GM21737 (cell line): ENCODE results near the gene TASL.
A peak's percentile ranks its signal among the peaks of the same experiment; 100 is the strongest.
"Not testable (repeated sequence)": the region's sequence is repeated elsewhere in the genome, so short reads cannot be mapped to it uniquely, and the experiment has no call there.

Experiments
- ATAC-seq: cut with Tn5 transposase; IDR thresholded peaks from one replicate; pipeline ENCODE4 v1.9.1; 2021; ENCODE audit warnings: mild to moderate bottlenecking, moderate library complexity; ENCODE audit not compliant: unreplicated experiment

The TASL gene

DNA sequence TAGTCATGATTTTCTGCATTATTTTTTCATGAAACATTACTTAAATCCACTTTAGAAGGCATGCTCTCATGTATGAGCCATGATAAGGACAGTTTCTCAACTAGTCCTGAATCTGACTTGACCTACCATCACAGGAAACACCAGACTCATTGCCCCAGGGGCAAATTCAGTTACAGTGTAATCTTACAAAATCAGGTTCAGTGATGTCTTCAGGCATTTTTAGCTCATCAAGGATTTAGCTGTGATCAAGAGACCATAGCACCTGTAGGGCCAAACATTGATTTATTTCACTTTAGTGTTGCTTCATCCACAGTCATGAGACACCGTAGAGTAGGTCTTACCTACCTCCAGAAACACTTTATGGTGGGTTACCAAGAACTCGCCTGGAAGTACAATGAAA lies 3.1 kb upstream of the TASL start:
- no peak for ATAC-seq

DNA sequence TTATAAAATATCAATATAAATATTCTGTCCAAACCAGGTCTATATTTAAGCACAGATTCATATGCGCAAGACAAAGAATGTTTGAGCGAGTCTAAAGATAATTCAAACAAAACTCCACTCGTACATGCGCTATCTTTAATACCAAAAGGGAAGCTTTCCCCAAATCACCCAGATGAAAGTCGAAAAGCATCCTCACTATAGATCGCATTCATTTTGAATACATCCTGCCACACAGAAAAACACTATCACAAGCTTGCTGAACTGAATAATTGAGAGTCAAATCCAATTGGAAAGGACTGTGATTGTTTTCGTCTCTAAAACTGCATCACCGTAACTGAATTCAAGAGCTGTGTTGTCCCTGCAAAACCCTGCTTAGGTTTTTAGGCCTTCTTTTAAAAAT lies 685 bp downstream of the TASL start:
- ATAC-seq, result no peak

DNA sequence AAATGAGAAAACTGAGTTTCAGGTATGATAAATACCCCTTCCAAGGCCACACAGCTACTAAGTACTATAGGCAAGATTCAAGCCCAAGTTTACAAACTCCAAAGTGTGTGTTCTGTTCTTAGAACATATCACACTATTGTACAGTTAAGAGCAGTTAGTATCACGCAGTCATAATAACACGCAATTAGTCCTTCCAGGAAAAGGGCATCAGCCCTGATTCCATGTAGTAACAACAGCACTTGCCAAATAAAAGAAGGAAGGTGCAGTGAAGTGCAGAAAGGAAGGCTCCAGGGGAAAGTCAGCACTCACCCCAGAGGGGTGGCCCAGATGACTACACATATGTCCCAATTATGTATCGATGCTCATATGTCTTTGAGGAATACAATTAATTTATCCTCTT lies 4.4 kb downstream of the TASL start:
- no peak for ATAC-seq

DNA sequence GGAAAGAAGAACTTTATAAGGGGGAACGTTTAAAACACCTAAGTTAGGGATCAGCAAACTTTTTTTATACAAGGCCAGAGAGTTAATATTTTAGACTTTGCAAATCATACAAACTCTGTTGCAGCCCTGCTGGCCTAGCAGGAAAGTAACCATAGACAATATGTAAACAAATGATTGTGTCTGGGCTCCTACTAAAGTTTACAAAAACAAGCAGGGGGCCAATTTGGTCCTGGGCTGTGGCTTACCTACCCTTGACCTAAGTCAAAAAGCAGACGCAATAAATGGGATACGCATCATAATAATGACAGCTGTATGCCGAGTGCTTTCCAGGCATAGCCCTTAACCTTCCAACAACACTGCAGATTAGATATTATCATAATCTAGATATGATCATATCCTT lies 4.9 kb downstream of the TASL start:
- no peak for ATAC-seq

DNA sequence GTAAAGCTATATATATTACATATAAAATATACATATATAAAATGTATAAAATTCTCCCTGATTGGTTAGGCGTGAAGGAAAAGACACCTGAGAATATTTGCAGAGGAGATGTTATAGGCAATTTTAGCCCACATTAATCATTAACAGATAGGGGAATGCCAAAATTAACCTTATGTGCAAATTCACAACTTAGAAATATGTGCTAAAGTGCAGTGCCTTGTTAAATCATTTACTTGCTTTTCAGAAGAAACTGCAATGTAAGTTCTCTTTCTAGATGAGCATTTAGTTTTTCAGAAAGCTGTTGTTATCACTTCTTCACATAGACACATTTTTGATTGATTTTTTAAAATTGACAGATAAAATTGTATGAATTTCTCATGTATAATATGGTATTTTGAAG lies 5.6 kb downstream of the TASL start:
- ATAC-seq, result peak; percentile 37

DNA sequence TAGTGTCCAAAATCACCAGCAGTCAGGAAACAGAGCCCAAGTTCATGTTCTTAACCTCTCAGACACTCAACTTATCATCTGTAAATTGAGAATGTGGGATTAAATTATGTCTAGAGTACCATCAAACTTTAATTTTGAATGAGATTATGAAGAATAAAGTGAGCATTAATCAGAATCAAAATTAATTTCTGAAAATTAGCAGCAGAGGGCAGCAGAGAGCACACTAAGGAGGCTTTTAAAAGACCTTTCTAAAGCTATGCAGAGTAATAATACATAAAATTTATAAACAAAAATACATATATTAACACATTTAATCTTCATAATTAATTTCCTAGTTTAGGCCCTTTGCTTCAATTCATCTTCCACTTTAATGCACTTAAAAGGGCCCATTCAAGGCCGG lies 7.1 kb downstream of the TASL start:
- no peak for ATAC-seq

DNA sequence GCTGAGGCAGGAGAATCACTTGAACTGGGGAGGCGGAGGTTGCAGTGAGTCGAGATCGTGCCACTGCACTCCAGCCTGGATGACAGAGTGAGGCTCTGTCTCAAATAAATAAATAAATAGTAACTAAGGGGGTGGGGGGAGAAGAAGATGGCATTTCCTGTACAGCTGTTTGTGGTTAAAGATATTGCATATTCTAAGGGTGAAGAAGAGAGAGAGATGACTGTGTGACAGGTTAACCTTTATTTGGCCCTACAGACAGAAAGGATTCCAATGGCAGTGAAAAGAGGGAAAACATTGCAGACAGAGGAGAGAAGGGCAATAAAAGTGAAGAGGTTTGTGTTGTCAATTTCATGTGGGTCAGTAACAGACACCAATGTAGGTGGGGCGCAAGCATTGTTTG lies 9.4 kb downstream of the TASL start:
- ATAC-seq, result peak; percentile 64

DNA sequence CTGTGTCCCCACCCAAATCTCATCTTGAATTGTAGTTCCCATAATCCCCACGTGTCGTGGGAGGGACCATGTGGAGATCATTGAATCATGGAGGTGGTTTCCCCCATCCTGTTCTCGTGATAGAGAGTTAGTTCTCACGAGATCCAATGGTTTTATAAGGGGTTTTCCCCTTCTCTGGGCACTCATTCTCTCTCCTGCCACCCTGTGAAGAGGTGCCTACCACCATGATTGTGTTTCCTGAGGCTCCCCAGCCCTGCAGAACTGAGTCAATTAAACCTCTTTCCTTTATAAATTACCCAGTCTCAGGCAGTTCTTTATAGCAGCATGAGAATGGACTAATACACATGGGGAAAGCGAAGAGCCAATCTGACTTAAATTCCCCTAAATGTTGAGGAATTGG lies 14.5 kb downstream of the TASL start:
- not testable (repeated sequence) for ATAC-seq

DNA sequence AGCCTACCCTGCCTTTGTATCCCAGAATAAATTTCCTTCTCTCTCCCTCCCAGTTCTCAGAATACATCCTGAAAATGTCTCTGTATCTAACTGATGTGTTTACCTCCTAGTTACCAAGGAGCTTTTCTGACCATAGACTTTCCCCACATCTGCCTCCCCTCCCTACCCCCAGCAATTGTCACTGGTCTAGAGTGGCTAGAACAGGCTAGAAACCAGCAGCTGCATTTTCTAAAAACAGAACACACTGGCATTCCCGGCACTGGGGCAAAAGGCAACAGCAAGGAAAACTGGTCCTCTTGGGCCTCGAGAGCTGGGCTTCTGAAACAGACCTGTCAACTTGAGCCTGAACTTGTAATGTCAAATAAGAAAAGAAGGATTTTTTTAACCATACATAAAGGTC lies 16.4 kb downstream of the TASL start:
- no peak for ATAC-seq

DNA sequence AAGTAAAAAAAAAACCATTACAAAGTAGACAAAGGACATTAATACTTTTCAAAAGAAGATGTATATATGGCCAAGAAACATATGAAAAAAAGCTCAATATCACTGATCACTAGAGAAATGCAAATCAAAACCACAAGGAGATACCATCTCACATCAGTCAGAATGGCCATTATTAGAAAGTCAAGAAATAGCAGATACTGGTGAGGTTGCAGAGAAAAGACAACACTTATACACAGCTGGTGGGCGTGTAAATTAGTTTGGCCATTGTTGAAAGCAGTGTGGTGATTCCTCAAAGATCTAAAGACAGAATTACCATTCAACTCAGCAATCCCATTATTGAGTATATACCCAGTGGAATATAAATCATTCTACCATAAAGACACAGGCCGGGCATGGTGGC lies 39.3 kb downstream of the TASL start:
- no peak for ATAC-seq

DNA sequence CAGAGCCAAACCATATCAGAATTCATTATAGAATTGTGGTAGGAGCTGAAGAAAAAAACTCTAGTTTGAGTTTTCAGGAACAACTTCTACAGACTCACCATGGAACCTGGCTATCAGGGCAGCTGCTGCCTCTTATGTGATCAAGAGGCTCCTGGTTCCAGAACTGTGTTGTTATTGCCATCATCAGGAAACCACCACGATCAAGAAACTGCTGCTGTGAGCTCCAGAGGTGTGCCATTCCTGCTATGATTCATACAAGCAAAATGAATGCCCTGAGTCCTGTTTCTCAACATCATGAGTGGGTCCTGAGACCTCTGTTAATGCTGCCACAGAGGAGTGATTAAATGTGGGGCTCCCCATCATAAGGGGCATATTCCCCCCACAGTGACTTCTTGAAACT lies 43.7 kb downstream of the TASL start:
- ATAC-seq, result no peak

DNA sequence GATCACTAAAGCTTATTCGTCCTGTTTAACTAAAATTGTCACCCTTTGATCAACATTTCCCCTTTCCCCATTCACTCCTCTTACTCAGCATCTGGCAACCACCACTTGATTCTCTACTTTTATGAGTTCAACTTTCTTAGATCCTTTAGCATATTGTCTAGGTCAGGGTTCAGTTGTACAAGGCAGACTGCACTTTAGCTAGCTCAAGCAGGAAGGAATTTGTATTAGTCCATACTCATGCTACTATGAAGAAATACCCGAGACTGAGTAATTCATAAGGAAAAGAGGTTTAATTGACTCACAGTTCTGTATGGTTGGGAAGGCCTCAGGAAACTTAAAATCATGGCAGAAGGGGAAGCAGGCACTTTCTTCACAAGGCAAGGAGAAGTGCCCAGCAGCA lies 44.3 kb downstream of the TASL start:
- no peak for ATAC-seq

DNA sequence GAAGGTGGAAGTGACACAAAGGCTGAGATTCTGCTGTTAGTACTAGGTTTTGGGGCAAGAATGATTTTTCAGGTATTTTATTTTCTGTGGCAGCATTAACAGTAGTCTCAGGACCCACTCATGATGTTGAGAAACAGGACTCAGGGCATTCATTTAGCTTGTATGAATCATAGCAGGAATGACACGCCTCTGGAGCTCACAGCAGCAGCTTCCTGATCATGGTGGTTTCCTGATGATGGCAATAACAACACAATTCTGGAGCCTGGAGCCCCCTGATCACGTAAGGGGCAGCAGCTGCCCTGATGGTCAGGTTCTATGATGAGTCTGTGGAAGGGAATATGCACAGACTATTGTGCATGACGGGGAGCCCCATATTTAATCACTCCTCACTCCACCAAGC lies 47.0 kb downstream of the TASL start:
- no peak for ATAC-seq

DNA sequence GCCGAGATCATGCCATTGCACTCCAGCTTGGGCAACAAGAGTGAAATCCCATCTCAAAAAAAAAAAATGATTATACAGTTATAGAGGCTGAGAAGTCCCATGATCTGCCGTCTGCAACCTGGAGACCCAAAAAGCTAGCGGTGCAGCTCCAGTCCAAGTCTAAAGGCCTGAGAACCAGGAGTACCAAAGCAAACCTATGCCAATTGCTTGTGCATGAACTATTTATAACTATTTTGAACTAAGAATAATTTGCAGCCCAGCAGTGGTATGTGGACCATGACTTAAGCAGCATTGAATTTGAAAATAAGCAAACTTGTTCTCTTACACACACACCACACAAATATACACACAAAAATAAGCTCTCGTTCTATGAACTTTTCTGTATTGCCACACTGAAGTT lies 51.8 kb downstream of the TASL start:
- no peak for ATAC-seq

DNA sequence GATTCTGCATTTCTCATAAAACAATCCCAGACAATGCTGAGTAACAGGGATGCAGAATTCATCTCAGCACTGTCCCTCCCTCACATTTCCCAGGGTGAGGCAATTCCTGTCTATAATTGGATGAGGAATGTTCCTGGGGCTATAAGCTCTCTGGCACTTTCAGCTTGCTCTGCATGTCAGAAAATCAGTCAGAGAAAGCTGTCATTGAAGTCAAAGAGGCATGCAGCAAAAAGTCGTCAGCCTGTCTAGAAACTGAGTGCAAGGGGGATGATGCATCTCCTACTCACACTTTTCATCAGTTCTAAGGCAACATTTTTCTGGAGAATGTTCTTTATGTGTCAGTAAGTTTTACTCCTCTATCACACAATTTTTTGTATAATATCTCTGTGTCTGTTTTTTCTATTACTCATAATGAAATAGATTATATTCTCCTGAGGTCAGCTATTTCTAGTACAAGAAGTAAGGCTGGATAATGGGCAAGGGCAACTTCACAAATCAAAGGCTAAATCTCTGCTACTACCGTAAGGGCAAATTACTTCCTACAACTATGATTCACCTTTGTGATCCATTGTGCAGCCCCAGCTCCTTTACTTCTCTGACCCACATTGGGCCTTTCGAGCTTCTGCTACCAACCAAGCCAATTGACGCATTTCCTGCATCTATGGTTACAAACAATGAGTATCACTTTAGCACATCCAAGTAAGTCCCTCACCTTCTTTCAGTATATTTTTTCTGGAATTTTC lies 56.0 kb downstream of the TASL start:
- no peak for ATAC-seq

DNA sequence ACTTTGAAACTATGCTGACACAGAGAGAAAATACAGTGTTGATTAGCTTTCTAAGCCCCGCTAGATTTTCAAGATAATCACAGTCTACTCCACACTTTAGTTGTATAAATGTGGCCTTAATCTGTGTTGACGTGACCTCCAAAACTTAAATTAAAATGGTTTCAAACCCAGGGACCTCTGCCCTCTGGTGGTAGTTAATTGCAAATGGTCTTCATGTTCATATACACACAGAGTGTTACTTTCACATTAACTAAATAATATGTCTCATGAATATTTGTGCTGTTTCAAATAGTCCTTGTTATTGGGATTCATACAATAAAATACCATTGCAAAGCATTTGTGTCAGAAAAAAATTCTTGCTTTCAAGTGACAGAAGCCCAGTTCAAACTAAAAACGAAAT lies 64.3 kb downstream of the TASL start:
- no peak for ATAC-seq
